ENCODE data around the gene F8.
"Not testable (repeated sequence)": the region's sequence is repeated elsewhere in the genome, so short reads cannot be mapped to it uniquely, and the experiment has no call there.

Gene F8

GRCh38 chrX:154986826-154987575, 35.5 kb downstream of the F8 start:
- no peak for DNase-seq (ENCODE audit: low read depth)

GRCh38 chrX:154981116-154981411, 41.5 kb downstream of the F8 start:
- DNase-seq (ENCODE audit: low read depth), result no peak

- DNase-seq (ENCODE audit: low read depth), result peak; percentile 49
These were observed 42.0 kb downstream of the F8 start for GRCh38 chrX:154980330-154981115.

DNA sequence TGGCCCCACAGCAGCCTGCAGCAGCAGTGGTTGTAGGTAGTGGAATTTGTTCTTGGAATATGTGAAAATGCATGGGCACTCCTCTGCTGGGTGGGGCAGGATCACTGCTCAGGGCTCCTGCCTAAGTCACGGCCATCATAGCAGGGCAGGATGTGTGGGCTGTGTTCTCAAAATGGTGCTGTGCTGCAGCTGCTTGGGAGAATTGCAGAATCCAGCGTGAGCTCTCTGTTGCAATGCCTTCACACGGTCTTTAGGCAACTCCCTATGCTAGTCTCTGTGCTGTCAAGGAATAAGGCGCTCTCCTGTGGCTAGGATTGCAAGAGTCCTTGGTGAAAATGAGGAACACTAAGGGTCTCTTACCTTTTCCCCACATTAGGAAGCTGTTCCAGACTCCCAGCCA, 42.9 kb downstream of the F8 start:
- no peak for DNase-seq (ENCODE audit: low read depth)

DNA sequence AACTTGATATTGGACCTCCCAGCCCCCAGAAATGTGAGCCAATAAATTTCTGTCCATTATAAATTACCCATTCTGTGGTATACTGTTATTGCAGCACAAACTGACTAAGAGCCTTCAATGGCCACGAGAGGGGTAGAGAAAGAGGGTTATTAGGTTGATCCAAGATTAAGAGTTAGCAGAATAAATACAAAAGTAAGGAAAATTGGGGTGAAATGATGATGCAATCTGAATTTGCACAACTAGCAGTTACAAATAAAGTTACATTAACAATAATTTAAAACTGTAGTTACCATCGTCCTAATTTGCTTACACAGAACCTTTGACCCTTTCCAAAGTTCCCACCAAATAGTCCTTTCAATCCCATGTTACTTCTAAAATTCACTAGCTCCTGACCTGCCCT, 54.2 kb downstream of the F8 start:
- DNase-seq (ENCODE audit: low read depth), result no peak

DNA sequence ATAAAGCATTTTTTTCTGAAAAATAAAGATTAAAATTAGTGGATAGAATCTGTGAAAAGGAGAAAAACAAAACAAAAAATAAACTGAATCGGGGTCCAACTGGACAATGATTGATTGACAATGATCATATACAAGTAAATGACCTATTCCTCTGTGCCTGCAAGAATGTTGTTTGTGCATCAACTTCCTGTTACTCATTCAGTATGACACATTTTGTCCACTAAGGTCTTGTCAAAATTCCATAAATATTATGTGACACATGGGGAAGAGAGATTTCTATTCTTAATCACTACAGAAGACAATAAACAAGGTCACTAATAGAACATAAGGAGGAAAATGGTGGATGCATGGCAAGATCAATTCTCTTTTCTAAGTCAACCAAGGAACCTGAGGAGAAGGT, 54.9 kb downstream of the F8 start:
- DNase-seq (ENCODE audit: low read depth), result no peak

DNA sequence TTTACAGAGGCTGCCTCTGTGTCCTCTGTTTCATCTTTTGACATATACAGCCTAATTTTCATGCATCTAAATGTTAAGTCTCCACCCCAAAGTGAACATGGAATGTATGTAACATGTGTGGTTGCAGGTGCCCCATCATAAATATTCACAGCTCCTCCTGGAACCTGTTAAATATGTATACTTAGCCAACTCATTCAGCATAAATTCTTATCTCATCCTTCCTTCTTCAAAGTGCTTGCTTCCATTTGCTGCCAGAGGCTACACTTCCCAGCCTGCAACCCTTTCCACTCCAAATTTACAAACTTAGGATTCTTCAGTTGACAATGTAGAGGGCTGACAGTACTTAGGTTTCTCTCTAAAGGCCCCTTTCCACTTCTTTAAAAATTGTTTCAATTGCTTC, 60.6 kb downstream of the F8 start:
- DNase-seq (ENCODE audit: low read depth), result no peak

DNA sequence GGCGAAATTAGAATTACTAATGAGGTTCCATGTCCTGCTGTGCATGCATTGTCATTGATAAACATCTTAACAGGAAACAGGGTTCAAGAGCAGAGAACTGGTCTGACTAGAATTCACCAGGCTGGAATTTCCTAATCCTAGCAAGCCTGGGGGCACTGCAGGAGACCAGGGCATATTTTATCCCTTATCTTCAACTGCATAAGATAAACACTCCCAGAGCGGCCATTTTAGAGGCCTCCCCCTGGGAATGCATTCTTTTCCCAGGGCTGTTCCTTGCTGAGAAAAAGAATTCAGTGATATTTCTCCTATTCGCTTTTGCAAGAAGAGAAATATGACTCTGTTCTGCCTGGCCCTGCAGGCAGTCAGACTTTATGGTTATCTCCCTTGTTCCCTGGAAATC, 66.7 kb downstream of the F8 start:
- not testable (repeated sequence) for DNase-seq (ENCODE audit: low read depth)

DNA sequence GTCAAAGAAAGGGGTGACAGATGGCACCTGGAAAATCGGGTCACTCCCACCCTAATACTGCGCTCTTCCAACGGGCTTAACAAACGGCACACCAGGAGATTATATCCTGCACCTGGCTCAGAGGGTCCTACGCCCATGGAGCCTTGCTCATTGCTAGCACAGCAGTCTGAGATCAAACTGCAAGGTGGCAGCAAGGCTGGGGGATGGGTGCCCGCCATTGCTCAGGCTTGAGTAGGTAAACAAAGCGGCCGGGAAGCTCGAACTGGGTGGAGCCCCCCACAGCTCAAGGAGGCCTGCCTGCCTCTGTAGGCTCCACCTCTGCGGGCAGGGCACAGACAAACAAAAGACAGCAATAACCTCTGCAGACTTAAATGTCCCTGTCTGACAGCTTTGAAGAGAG, 83.3 kb downstream of the F8 start:
- not testable (repeated sequence) for DNase-seq (ENCODE audit: low read depth)

DNA sequence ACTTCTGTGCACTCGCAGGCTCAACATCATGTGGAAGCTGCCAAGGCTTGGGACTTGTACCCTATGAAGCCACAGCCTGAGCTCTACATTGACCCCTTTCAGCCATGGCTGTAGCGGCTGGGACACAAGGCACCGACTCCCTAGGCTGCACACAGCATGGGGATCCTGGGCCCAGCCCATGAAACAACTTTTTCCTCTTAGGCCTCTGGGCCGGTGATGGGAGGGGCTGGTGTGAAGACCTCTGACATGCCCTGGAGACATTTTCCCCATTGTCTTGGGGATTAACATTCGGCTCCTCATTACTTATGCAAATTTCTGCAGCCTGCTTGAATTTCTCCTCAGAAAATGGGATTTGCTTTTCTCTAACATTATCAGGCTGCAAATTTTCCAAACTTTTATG, 97.8 kb downstream of the F8 start:
- DNase-seq (ENCODE audit: low read depth), result not testable (repeated sequence)

- no peak for DNase-seq (ENCODE audit: low read depth)
These were observed 104.5 kb downstream of the F8 start for GRCh38 chrX:154918060-154918483.

DNA sequence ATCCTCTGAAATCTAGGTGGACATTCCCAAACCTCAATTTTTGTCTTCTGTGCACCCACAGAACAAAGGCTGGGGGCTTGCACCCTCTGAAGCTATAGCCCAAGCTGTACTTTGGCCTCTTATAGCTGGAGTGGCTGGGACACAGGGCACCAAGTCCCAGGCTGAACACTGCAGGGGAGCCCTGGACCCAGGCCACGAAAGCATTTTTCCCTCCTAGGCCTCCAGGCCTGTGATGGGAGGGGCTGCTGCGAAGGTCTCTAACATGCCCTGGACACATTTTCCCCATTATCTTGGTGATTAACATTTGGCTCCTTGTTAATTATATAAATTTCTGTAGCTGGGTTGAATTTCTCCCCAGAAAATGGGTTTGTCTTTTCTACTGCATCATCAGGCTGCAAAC, 108.5 kb downstream of the F8 start:
- no peak for DNase-seq (ENCODE audit: low read depth)

GRCh38 chrX:154910528-154910927, 112.0 kb downstream of the F8 start:
- not testable (repeated sequence) for DNase-seq (ENCODE audit: low read depth)

GRCh38 chrX:154910048-154910447, 112.5 kb downstream of the F8 start:
- not testable (repeated sequence) for DNase-seq (ENCODE audit: low read depth)

DNA sequence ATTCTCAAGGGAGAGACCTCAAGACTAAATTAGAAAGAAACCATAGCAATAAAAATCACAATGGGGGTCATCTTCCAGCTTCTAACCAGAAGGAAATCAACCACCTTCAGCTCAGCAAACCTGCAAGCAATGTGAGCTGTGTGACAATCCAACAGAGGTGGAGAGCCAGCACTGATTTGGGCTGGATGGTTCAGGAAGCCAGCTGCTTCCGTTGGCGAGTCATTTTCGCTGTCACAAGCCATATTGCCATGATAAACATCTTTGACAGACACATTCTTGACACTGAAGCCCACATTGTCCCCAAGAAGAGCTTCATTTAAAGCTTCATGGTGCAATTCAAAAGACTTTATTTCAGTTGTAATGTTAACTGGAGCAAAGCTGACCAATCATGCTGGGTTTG, 113.7 kb downstream of the F8 start:
- no peak for DNase-seq (ENCODE audit: low read depth)

DNA sequence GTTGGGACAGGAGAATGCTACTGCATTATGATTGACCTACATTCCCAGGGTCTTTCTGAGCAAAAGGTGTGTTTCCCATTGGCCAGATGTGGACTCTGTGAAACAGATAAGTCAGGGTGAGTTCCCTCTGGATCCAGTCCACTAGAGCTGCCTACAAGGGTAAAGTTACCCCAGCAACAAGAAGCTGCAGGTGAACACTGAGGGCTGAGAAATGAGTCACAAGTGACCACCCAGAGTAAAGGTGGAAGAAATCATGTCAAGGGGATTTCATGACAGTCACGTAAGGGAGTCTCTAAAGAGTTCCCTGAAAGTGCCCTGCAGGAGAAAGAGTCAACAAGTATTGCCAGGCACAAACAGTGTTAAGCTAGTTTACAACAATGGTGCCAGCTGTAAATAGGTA, 120.1 kb downstream of the F8 start:
- DNase-seq (ENCODE audit: low read depth), result no peak

DNA sequence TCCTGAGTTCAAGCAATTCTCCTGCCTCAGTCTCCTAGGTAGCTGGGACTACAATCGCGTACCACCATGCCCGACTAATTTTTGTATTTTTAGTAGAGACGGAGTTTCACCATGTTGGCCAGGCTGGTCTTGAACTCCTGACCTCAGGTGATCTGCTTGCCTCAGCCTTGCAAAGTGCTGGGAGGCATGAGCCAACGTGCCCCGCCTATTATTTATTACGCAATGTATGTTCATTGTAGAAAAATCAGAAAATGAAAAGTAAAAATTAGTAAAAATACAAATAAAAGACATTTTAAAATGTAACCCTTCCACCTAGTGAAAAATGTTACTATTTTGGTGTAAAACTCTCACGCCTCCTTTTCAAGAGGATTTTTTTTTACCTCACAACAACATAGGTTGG, 122.2 kb downstream of the F8 start:
- no peak for DNase-seq (ENCODE audit: low read depth)

GRCh38 chrX:154892296-154892695, 130.2 kb downstream of the F8 start:
- no peak for DNase-seq (ENCODE audit: low read depth)

DNA sequence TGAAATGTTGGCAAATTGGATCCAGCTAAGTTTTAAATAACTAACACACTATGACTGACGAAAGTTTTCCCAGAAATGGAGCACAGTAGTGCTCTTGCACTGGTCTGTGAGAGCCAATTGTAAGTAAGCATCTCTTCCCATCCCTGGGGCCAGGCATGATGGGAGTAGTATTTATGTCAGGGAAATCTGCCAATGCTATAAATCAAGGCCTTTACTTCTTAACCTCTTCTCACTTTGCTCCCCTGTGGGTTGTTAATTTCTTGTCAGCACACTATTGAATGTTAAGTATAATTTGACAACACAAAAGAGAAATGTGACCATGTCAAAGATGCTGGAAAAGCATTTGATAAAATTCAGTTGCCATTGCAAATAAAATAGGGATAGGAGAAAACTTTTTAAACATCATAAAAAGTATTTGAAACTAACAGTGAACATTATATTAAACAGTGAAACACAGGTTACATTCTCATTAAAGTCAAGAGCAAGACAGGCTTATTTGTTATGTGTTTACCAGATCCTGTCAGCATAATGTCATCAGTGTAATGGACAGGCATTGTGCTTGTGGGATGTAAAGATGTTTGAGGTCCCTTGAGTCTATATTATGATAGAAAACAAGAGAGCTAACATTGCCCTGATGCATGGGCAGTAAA, 131.4 kb downstream of the F8 start:
- no peak for DNase-seq (ENCODE audit: low read depth)

GRCh38 chrX:154886789-154887221, 135.7 kb downstream of the F8 start:
- DNase-seq (ENCODE audit: low read depth), result not testable (repeated sequence)

DNA sequence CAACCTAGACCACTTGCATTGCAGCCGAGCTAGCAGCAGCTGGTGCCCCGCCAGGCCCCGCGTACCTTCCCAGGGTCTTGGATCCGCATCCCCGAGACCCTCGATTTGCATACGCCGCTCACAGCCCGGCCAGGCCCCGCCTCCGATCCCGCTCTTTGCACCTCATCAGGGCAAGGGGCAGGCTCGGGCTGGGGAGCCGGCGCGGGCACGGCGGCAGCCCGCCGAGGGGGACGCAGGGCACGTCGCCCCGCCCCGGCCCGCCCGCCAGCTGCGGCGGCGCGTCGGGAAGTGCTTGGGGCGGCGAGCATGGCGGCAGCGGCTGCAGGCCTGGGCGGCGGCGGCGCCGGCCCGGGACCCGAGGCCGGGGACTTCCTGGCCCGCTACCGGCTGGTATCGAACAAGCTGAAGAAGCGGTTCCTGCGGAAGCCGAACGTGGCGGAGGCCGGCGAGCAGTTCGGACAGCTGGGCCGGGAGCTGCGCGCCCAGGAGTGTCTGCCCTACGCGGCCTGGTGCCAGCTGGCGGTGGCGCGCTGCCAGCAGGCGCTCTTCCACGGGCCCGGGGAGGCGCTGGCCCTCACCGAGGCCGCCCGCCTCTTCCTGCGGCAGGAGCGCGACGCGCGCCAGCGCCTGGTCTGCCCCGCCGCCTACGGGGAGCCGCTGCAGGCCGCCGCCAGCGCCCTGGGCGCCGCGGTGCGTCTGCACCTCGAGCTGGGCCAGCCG, 136.3 kb downstream of the F8 start, which contains the start of gene F8A1:
Gene F8A1 (plus strand): TSS at position 287 of the 720 bp plus-strand sequence. CDS start 20 bp downstream, at position 307.
- peak; percentile 20 for DNase-seq (ENCODE audit: low read depth)

- not testable (repeated sequence) for DNase-seq (ENCODE audit: low read depth)
These were observed 137.0 kb downstream of the F8 start for GRCh38 chrX:154885549-154885948.

All from activated T-helper 9 cell treated with anti-CD3 and anti-CD28 coated beads, Interleukin-2, amount 50 U/mL, for 16 hours (primary cell).